Stimulated activated CD8-positive, alpha-beta memory T cell treated with anti-CD3 and anti-CD28 coated beads, Interleukin-4, amount 100 ng/mL, for 1 hour (primary cell): Measurements from ENCODE around the gene CCND3.

Source experiments
- DNase-seq, 2 donors: peaks; one replicate each; pipeline ENCODE4 v3.0.0-alpha.2; 2020; ENCODE audit warnings: low read depth in 2 of 2, low spot score in 1 of 2

CCND3 gene

DNA sequence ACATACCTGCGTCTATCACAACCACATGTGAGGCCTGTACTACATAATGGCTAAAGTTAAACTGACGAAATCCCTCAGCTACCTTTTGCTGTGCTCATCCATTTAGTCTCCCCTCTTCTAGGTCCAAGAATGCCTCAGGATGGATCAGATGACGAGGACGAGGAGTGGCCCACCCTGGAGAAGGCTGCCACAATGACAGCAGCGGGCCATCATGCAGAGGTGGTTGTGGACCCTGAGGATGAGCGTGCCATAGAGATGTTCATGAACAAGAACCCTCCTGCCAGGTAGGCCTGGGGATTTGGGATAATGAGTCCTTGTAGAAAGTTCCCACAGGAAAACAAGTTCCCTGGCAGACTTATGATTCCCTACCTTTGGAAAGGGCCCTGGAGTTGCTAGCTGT lies 14.4 kb downstream of the CCND3 start:
- no peak for DNase-seq

DNA sequence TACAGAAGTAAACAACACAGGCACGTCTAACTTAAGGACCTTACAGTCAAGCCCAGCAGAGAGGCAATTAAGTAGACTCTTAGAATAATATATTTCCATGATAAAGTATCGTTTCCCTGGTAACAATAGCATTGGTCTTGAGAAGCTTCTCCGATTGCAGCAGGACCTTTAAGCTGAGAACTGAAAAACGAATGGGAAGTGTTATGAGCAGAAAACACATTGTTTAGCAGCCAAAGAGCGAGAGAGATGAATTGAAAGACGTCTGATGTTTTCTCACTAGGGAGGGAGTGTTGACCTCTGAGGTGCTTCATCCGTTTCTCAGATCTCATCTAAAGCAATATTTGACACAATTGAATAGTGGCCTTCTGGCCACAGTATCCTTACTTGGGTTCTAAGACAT lies 19.5 kb downstream of the CCND3 start:
- DNase-seq = no peak

DNA sequence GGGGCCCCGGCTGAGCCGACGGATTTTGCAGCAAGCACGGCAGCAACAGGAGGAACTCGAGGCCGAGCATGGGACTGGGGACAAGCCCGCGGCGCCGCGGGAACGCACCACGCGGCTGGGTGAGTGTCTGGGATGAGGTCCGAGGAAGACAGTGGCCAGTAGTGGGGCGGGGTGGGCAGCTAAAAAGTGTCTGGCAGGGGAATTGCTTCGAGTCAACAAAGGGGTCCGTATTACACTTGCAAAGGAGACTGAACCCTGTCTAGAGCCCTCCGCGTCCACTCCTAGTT lies 20.0 kb downstream of the CCND3 start:
- no peak for DNase-seq

- peak; percentile 92 to 93 for DNase-seq
Observed at GRCh38 chr6:41920921-41921711, 20.5 kb downstream of the CCND3 start, which contains the start of the genes BYSL and MED20. Gene BYSL, plus strand, starts transcription at chr6:41921499. Its CDS starts 64 bp downstream, at chr6:41921563. Gene MED20, minus strand, starts transcription at chr6:41921139. Its CDS starts 121 bp downstream, at chr6:41921018.

DNA sequence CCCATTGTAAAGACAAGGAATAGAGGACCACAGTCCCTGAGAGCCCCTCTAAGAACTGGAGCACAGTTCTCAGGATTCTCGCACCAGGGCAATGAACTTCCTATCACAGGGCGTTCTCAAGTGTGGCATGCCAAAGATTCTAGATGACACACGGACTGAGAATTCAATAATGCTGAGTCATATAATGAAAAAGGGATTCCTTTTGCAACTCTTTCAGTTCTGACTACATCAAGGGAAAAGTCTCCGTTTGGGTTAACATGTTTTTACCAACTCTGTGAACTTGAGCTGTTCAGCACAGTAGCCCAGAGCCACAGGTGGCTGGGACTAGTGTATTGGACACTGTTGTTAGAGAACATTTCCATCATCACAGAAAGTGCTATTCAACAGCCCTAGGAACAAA lies 24.1 kb downstream of the CCND3 start:
- DNase-seq = no peak

DNA sequence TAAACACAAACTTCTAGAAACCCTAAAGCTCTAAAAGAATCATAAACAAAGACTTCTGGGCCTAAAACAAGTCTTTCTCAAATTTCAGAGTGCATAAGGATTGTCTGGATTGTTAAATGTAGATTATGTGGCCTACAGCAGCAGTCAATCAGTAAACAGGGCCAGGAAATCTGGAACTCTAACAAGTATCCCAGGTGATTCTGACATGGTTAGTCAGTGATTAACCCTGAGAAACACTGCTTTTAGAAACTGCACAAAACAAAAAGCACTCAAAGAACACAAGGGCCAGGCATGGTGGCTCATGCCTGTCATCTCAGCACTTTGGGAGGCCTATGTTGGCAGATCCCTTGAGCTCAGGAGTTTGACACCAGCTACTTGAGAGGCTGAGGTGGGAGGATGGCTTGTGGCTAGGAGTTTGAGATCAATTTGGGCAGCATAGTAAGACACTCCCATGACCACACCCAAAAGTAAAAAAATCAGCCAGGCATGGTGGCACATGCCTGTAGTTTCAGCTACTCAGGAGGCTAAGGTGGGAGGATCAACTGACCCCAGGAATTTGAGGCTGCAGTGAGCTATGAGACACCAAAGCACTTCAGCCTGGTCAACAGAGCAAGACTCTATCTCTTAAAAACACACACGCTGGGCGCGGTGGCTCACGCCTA lies 26.6 kb downstream of the CCND3 start:
- DNase-seq = no peak

DNA sequence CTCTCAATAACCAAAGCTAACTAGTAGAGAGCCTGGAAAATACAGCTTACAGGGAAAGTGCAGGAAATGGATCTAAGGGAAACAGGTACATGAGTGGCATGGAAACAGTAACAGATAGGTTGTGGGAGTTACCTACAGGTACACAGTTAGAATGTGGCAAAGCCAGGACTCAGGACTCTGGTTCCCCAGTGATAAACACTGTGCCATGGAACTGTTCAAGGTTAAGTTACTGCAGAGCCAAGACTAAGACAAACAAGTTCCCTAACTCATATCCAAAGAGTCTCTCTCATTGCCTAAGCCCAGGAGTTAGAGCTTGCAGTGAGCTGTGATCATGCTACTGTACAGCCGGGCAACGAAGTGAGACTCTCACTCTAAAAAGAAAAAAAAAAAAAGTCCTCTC lies 27.3 kb downstream of the CCND3 start:
- no peak for DNase-seq

- no peak for DNase-seq
Observed at GRCh38 chr6:41909727-41910126, 31.9 kb downstream of the CCND3 start.

DNA sequence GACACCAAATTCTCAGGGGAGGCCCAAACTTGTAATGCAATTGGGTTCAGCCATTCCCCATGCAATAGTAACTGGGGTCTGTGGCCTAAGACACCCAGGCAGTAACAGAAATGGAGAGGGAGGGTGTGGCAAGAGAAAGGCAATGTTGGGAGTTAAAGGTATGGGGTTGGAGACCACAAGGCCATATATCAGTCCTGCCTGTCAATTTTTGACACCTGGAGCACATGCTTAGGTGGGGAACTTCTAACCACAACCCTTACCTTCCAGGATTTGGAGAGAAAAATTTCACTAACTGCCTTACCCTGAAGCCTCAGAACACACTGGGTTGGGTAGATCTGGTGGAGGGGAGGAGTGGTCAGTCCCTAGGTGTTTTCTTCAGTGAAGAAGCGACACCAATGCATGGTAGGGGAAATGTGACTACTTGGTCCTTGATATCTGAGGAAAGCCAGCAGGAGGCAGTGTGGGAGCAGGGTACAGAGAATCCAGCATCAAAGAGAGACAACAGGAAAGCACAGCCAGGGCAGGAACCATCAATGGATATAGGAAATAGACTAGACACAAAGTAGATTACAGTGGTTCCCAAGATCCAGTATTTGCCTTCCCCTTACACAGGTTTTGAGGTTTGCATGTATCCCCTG lies 39.6 kb downstream of the CCND3 start:
- DNase-seq = peak in 1 of 2 donors; percentile 13

DNA sequence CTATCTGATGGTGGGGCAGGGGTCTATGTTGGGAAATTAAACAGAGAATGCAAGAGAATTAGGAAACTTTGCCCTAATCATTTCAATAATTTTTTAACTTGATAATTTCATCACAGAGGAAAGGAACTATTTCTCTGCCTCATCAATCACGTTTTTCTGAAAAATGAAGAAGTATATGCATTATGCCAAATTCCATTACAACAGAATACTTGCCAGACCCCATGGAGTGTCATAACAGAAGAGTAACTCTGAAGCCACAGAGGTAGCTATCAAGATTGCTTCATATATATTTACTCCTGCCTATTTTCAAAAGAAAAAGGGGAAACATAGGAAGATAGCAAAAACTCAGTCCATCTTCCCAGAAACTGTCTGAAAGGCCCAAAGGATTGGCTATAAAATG lies 40.7 kb downstream of the CCND3 start:
- no peak for DNase-seq

DNA sequence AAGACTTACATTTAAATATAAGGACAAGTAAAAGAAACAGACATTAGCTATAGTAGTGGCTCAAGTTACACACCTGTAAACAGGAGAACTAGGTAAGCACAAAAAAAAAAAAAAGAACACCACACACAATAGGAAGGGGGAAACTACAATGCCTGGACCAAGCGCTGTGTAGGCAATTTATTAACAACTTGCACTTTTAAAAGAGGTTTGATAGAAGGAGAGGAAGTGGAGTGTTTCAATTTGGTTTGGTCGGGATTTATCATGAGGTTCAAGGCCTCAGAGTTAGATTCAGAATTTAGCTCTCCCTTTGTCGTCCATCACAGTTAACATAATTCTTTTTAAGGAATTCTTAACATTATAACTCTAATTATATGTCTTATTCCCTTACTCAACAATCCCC lies 45.3 kb downstream of the CCND3 start:
- DNase-seq = no peak

DNA sequence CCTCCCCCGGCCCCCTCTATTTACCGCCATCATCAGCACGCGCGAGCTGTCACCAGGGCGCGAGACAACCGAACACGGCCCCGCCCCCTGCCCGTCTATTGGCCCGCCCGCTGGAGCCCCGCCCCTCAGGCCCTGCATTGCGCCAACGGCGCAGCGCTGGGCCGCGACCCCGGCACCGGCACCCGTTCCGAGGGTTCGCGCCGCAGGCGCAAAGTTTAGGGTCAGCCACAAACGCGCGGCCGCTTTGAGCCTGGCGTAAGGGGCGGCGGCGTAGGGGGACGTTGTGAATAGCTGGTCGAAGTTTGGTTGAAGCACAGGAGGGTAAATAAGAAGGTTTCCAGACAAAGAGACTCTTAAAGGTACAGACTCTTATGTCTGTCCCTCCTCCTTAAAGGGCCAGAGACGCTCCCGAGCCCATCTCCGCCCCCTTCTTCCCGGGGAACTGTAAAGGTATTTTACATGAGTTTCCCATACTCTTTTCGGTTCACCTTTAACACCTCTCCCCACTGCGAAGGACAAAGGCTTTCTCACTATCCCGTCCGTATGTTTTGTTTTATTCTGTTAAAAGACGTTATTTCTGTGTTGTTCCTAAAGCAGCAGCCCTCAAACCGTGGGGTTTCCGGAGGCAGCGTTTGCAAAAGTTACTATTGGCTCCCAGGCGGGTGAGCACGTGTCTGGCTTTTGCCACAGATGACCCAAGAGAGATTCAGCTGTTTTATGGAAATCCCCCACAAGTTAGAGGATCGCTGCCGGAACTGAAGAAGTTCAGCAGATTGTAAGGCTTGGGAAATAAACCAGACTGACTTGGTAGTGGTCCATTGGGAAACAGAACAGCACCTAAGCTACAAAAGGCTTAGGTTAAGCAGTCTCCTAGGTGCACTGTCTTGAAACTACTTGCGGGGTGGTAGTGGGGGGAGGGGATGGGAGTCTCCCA lies 46.0 kb downstream of the CCND3 start, which contains the start of gene USP49:
Gene USP49 (minus strand): TSS at position 76 of the 934 bp plus-strand sequence. CDS start 88,392 bp downstream, outside the sequence.
- peak; percentile 83 to 86 for DNase-seq

- no peak for DNase-seq
Observed at GRCh38 chr6:41894366-41895299, 47.0 kb downstream of the CCND3 start.

GRCh38 chr6:41892921-41893564 lies 48.6 kb downstream of the CCND3 start:
- DNase-seq = no peak

- DNase-seq = no peak
Observed at GRCh38 chr6:41887331-41887751, 54.3 kb downstream of the CCND3 start.

- DNase-seq = no peak
Observed at GRCh38 chr6:41885930-41886329, 55.7 kb downstream of the CCND3 start.

DNA sequence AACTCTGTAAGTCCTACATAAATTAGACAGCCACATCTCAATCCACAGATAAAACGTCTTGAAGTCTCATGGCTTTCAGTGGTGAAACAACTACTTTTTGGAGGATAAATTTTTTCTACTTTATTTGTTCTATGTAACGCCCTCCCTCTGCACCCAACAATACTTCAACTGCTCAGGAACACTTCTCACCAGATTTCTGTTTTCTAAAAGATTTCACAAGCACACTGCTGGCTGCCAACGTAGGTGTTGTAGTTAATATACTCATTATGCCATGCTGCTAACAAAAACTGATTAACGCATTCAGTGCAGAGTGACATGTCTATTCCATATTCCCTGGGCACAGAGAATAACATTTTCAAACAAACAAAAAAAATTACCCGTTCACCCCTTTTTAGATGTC lies 56.7 kb downstream of the CCND3 start:
- DNase-seq = no peak
